DMS153 (cell line): ENCODE data around the gene KRTAP5-4.

ENCODE experiments used
- DNase-seq: peaks from one replicate; lab custom pipeline; 2025; lab: John Stamatoyannopoulos, UW

Gene KRTAP5-4

DNA sequence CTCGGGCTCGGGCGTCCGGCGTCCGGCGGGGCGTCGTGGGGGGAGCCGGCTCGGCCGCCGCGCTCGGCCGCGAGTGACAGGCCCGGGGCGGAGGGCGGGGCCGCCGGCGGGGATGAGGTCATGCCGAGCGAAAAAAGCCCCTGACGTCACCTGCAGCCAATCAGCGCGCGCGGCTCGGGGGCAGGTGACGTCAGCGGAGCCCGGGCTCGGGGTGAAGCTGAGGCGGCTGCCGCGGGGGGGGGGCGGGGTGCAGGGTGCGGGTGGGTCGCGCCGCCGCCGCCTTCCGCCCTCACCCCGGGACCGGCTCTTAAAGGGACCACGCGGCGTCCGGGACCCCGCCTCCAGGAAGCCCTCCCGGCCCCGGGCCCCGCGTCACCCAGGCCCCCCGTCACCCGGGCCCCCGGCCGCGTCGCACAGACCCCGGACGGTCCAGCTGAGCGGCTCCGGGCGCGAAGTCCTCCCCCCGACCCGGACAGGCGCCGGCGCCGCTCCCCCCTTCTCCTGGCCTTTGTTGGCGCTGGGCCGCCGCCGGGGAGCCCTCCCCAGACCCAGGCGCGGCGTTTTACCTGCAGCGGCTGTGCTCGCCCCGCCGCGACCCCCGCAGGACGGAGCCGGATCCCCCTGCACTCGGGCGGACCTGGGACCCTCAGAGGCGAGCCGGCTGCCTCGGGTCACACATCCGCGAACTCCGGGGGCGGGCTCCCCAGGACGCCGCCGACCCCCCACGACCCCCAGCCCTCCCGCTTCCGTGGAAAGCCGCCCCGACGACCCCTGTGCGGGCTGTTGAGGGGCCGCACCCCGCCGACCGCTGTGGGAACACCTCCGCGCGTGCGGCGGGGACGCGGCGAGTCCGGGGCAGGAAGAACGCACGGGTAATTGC, 49.5 kb downstream of the KRTAP5-4 start, which contains the start of gene DUSP8:
DUSP8 (minus strand) TSS at position 75 of the 880 bp plus-strand sequence. CDS start 6,445 bp downstream, outside the sequence.
- DNase-seq = peak; percentile 79

DNA sequence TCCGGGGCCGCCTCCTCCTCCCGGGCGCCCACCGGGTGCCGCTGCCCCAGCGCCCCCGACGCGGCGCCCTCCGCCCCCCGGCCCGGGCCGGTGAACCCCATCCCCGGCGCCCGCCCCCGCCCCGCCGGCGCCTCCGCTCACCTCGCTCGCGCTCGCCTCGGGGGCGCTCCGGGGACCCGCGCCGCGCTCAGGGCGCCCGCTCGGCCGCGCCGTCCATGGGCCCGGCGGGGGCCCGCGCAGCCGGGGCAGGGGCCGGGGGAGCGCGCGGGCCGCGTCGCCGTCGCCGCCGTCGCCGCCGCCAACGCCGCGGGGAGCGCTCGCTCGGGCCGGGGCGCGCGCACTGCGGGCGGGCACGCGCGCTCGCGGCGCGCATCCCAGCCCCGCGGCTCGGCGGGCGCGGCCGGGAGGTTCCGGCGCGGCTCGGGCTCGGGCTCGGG, 50.2 kb downstream of the KRTAP5-4 start:
- no peak for DNase-seq
